B cell (primary cell): ENCODE data around the gene DDX55.

Experiments
- CTCF ChIP-seq: fragments of 200-600 bp; IDR thresholded peaks from one replicate; pipeline ENCODE4 v1.8.0; 2022; ENCODE audit warnings: antibody characterized with exemption, mild to moderate bottlenecking
- EZH2 ChIP-seq: IDR thresholded peaks from 2 replicates; pipeline ENCODE4 v1.6.1; 2012; ENCODE audit warnings: borderline replicate concordance, low read depth, mild to moderate bottlenecking, moderate library complexity, low read length; ENCODE audit not compliant: insufficient read depth, poor library complexity, severe bottlenecking

- TF ChIP-seq CTCF = no peak
- TF ChIP-seq EZH2 = no peak
These were observed 53.5 kb downstream of the DDX55 start for GRCh38 chr12:123655420-123655819.
